ENCODE results near the gene EVI5L. TPM values are rescaled to one million over a fixed set of nuclear protein-coding genes. Genes with fewer than 3 reads are reported as not detected.

Gene EVI5L
- polyA plus RNA-seq, 3 donors: 0.76 to 5.7 (median 1.3) TPM

DNA sequence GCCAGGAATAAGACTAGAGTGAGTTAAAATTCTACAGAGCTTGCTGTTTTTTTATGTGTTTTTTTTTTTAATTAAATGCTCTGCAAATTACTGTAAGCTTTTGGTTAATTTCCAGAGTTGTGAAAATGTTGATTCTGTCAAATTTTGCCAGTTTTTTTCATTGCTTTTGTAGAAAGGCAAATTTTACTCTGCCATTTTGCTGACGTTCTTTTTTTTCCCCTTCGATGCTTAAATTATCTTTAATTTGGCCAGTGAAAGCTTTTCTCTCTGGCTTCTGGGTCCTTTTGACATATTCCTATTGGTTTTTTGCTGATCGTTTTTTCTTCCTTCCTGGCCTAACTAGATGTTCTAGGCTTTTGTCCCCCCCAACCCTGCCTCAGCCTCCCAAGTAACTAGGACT, 23.8 kb upstream of the EVI5L start:
- Mint-ChIP-seq H3K4me3 (no peak overlapping the region), H3K36me3 (peaks cover 1 to 3% of the 10 kb centered on the region in 2 donors)
- intact Hi-C loops (cut with micrococcal nuclease): no loop called here

DNA sequence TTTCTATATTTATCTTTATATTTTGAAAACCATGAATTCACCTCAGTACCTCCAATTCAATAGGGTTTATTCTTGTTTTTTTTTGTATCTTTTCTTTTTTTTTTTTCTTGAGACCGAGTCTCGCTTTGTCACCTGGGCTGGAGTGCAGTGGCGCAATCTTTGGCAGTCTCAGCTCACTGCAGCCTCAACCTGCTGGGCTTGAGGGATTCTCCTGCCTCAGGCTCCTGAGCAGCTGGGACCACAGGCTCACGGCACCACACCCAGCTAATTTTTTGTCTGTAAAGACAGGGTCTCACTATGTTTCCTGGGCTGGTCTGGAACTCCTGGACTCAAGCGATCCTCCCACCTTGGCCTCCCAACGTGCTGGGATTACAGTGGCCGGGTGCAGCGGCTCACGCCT, 23.1 kb upstream of the EVI5L start:
- WGBS (ENCODE audit: insufficient coverage): 82% methylated on average over 9 of the region's 9 CpGs
- no peak overlapping the region for H3K4me2 ChIP-seq (replicated peaks; ENCODE audit: extremely low read depth, low read length, poor library complexity, severe bottlenecking)
- no peak for DNase-seq

More for the DNA sequence above, 23.8 kb upstream of the EVI5L start:
- H3K27me3 Mint-ChIP-seq (ENCODE audit: low read depth in 3 of 3): peaks cover 0 to 16% (median 12%) of the 10 kb centered on the region in 3 donors
- Histone ChIP-seq H3K36me3 (replicated peaks in 1 of 2; ENCODE audit: control insufficient read depth in 1 of 2, insufficient read depth in 2 of 2, low read length in 2 of 2) (no peaks in the 10 kb centered on the region), H3K79me2 (ENCODE audit: insufficient read depth, low read length) (no peaks in the 10 kb centered on the region), H3K27ac (ENCODE audit: low read depth in 1 of 2, low read length in 2 of 2) (no peak overlapping the region), H2AFZ (ENCODE audit: insufficient read depth, low read depth, low read length, poor library complexity, severe bottlenecking) (no peak overlapping the region), H3K4me1 (ENCODE audit: control insufficient read depth in 1 of 2, insufficient read depth in 2 of 2, low read length in 2 of 2) (peaks cover 7 to 12% of the 10 kb centered on the region in 2 donors), H4K20me1 (ENCODE audit: insufficient read depth, low read length) (no peaks in the 10 kb centered on the region), H3K4me3 (replicated peaks in 1 of 3; ENCODE audit: low read depth in 2 of 3, low read length in 3 of 3) (no peak overlapping the region), H3K9me3 (replicated peaks in 1 of 2; ENCODE audit: control insufficient read depth in 1 of 2, insufficient read depth in 1 of 2, low read length in 2 of 2) (peaks cover 11 to 15% of the 10 kb centered on the region in 2 donors), H3K4me2 (replicated peaks; ENCODE audit: extremely low read depth, low read length, poor library complexity, severe bottlenecking) (no peak overlapping the region), H3K9ac (ENCODE audit: insufficient read depth, low read length, poor library complexity, severe bottlenecking) (no peak overlapping the region), H3K27me3 (ENCODE audit: control insufficient read depth in 2 of 2, insufficient read depth in 2 of 2, low read length in 2 of 2) (no peaks in the 10 kb centered on the region)
- TF ChIP-seq CTCF (IDR thresholded peaks at IDR 0.05): no peak
- no peak for DNase-seq
- WGBS (ENCODE audit: insufficient coverage): 68% methylated on average over 3 of the region's 3 CpGs
- peaks cover 11% of the 10 kb centered on the region for H3K4me1 Mint-ChIP-seq
- peaks cover 6 to 21% (median 16%) of the 10 kb centered on the region in 7 donors for H3K9me3 Mint-ChIP-seq
- H3K27ac Mint-ChIP-seq: no peak overlapping the region

More for the DNA sequence above, 23.1 kb upstream of the EVI5L start:
- TF ChIP-seq CTCF (IDR thresholded peaks at IDR 0.05): no peak
- H3K4me3 Mint-ChIP-seq: no peak overlapping the region
- Histone ChIP-seq H3K9ac (ENCODE audit: insufficient read depth, low read length, poor library complexity, severe bottlenecking) (no peak overlapping the region), H3K9me3 (replicated peaks in 1 of 2; ENCODE audit: control insufficient read depth in 1 of 2, insufficient read depth in 1 of 2, low read length in 2 of 2) (peaks cover 18 to 20% of the 10 kb centered on the region in 2 donors), H4K20me1 (ENCODE audit: insufficient read depth, low read length) (no peaks in the 10 kb centered on the region), H3K36me3 (replicated peaks in 1 of 2; ENCODE audit: control insufficient read depth in 1 of 2, insufficient read depth in 2 of 2, low read length in 2 of 2) (no peaks in the 10 kb centered on the region), H3K4me3 (replicated peaks in 1 of 3; ENCODE audit: low read depth in 2 of 3, low read length in 3 of 3) (no peak overlapping the region), H3K4me1 (ENCODE audit: control insufficient read depth in 1 of 2, insufficient read depth in 2 of 2, low read length in 2 of 2) (peaks cover 7 to 12% of the 10 kb centered on the region in 2 donors), H3K27me3 (ENCODE audit: control insufficient read depth in 2 of 2, insufficient read depth in 2 of 2, low read length in 2 of 2) (no peaks in the 10 kb centered on the region), H3K27ac (ENCODE audit: low read depth in 1 of 2, low read length in 2 of 2) (no peak overlapping the region), H2AFZ (ENCODE audit: insufficient read depth, low read depth, low read length, poor library complexity, severe bottlenecking) (no peak overlapping the region), H3K79me2 (ENCODE audit: insufficient read depth, low read length) (no peaks in the 10 kb centered on the region)
- H3K4me1 Mint-ChIP-seq: peaks cover 11% of the 10 kb centered on the region
- no peak overlapping the region for H3K27ac Mint-ChIP-seq
- H3K9me3 Mint-ChIP-seq: peaks cover 10 to 26% (median 20%) of the 10 kb centered on the region in 7 donors
- peaks cover 1 to 4% of the 10 kb centered on the region in 2 donors for H3K36me3 Mint-ChIP-seq
- intact Hi-C loops (cut with micrococcal nuclease): no loop called here
- peaks cover 0 to 15% (median 13%) of the 10 kb centered on the region in 3 donors for H3K27me3 Mint-ChIP-seq (ENCODE audit: low read depth in 3 of 3)
